WTC11 (cell line): ENCODE measurements around the gene FAM149B1. TPM values are rescaled to one million over a fixed set of nuclear protein-coding genes. Genes with fewer than 3 reads are reported as not detected.

Source experiments
- ESRRA ChIP-seq: sonication (generic); formaldehyde crosslinking; IDR thresholded peaks from 2 replicates; pipeline ENCODE4 v1.8.1; 2022; ENCODE audit warnings: mild to moderate bottlenecking, missing genetic modification reagents, borderline replicate concordance
- GTF2I ChIP-seq: fragments of 250-450 bp; sonication (Bioruptor Pico); conservative IDR thresholded peaks from 2 replicates; pipeline ENCODE4 v1.4.0; 2021; ENCODE audit warnings: mild to moderate bottlenecking
- MYBL2 ChIP-seq: sonication (generic); formaldehyde crosslinking; IDR thresholded peaks from 2 replicates; pipeline ENCODE4 v1.8.1; 2023; ENCODE audit warnings: mild to moderate bottlenecking, moderate library complexity, missing genetic modification reagents
- NFE2L1 ChIP-seq: sonication (generic); formaldehyde crosslinking; IDR thresholded peaks from 2 replicates; pipeline ENCODE4 v1.8.1; 2023; ENCODE audit warnings: missing genetic modification reagents
- NFYB ChIP-seq: sonication (generic); formaldehyde crosslinking; conservative IDR thresholded peaks from 2 replicates; pipeline ENCODE4 v1.8.0; 2022; ENCODE audit warnings: low read depth, missing genetic modification reagents
- NR2C2 ChIP-seq: sonication (generic); formaldehyde crosslinking; IDR thresholded peaks from 2 replicates; pipeline ENCODE4 v1.8.0; 2022; ENCODE audit warnings: mild to moderate bottlenecking, missing genetic modification reagents
- RORB ChIP-seq: fragments of 250-450 bp; sonication (Bioruptor Pico); IDR thresholded peaks from 2 replicates; pipeline ENCODE4 v1.9.0; 2021; ENCODE audit warnings: mild to moderate bottlenecking
- ZNF138 ChIP-seq: sonication (generic); formaldehyde crosslinking; conservative IDR thresholded peaks from 2 replicates; pipeline ENCODE4 v1.8.1; 2022; ENCODE audit warnings: mild to moderate bottlenecking, moderate library complexity, missing genetic modification reagents
- ZNF232 ChIP-seq: sonication (generic); formaldehyde crosslinking; IDR thresholded peaks from 2 replicates; pipeline ENCODE4 v1.8.0; 2022; ENCODE audit warnings: mild to moderate bottlenecking, missing genetic modification reagents
- ZNF423 ChIP-seq: fragments of 250-450 bp; sonication (Bioruptor Pico); IDR thresholded peaks from 2 replicates; pipeline ENCODE4 v2.1.2; 2022; ENCODE audit warnings: mild to moderate bottlenecking, moderate library complexity
- total RNA-seq: library from RNA; stranded (reverse); gene quantifications from 3 replicates; pipeline ENCODE4 v1.2.3, GENCODE V29; 2021
- TF ChIP-seq, protein P1 (sequence below): sonication (generic); formaldehyde crosslinking; IDR thresholded peaks from 2 replicates; pipeline ENCODE4 v1.8.1; 2023; ENCODE audit warnings: mild to moderate bottlenecking, missing genetic modification reagents
- TF ChIP-seq, protein P2 (sequence below): sonication (generic); formaldehyde crosslinking; conservative IDR thresholded peaks from 2 replicates; pipeline ENCODE4 v1.8.1; 2023; ENCODE audit warnings: mild to moderate bottlenecking, low read depth, missing genetic modification reagents, moderate library complexity
- TF ChIP-seq, protein P3 (sequence below): sonication (generic); formaldehyde crosslinking; IDR thresholded peaks from 2 replicates; pipeline ENCODE4 v1.8.0; 2022; ENCODE audit warnings: mild to moderate bottlenecking, missing genetic modification reagents
- TF ChIP-seq, protein P4 (sequence below): fragments of 250-450 bp; sonication (Bioruptor Pico); IDR thresholded peaks from 2 replicates; pipeline ENCODE4 v1.9.0; 2021; ENCODE audit warnings: mild to moderate bottlenecking
- TF ChIP-seq, protein P5 (sequence below): sonication (generic); formaldehyde crosslinking; IDR thresholded peaks from 2 replicates; pipeline ENCODE4 v1.8.0; 2022; ENCODE audit warnings: missing genetic modification reagents
- TF ChIP-seq, protein P6 (sequence below): sonication (generic); formaldehyde crosslinking; IDR thresholded peaks from 2 replicates; pipeline ENCODE4 v1.8.0; 2022; ENCODE audit warnings: mild to moderate bottlenecking, missing genetic modification reagents
- TF ChIP-seq, protein P7 (sequence below): fragments of 250-450 bp; sonication (Bioruptor Pico); IDR thresholded peaks from 2 replicates; pipeline ENCODE4 v1.9.0; 2021; ENCODE audit warnings: mild to moderate bottlenecking
- TF ChIP-seq, protein P8 (sequence below): sonication (generic); formaldehyde crosslinking; IDR thresholded peaks from 2 replicates; pipeline ENCODE4 v1.8.0; 2023; ENCODE audit warnings: mild to moderate bottlenecking, missing genetic modification reagents
- TF ChIP-seq, protein P9 (sequence below): sonication (generic); formaldehyde crosslinking; IDR thresholded peaks from 2 replicates; pipeline ENCODE4 v1.8.1; 2022; ENCODE audit warnings: mild to moderate bottlenecking, missing genetic modification reagents, moderate library complexity, borderline replicate concordance

FAM149B1 gene
- total RNA-seq, 1 experiment from 2014 or later = 13.8 TPM

DNA sequence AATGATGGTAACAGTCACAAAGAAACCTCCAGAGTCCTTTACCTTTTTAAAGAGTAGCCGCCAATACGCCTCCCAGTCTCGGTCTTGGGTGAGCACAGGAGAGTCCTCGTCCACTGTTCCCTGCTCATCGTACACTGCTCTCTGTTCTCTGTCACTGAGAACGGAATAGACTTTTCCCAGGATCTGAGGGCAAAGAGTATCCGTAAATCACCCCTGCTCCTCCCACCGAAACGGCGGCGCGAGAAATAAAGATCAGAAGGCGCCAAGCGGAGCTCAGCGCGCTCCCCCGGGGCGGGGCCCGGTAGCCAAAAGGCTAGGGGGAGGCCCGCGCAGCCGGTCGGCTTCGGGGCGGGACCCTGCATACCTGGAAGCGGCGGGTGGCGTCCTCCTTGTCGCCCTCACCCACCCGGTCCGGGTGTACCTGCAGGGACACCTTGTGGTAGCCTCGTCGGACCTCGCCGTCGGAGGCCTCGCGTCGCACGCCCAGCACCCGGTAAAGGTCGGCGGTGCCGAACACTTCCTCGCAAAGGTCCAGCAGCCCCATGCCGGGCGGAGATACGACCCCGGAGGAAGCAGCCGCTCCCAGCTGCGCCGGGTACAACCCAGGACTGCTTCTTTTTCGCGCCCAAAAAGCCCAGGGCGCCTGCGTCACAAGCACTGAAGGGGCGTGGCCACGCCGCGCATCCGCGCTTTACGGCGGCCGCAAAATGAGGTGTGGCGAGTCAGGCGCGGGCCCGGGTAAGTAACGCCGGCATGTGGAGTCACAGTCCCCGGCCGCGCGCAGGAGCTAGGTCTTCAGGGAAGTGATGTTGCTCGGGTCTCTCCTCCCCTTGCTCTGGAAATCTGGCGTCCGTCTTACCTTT is 79.0 kb downstream of the FAM149B1 start, which contains the start of gene DNAJC9 (continued):
- peak; percentile 88; the same call in 1 of the 2 replicates for TF ChIP-seq ESRRA (CRISPR knock-in tag)
- TF ChIP-seq, protein P1, sequence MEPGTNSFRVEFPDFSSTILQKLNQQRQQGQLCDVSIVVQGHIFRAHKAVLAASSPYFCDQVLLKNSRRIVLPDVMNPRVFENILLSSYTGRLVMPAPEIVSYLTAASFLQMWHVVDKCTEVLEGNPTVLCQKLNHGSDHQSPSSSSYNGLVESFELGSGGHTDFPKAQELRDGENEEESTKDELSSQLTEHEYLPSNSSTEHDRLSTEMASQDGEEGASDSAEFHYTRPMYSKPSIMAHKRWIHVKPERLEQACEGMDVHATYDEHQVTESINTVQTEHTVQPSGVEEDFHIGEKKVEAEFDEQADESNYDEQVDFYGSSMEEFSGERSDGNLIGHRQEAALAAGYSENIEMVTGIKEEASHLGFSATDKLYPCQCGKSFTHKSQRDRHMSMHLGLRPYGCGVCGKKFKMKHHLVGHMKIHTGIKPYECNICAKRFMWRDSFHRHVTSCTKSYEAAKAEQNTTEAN = peak; percentile 94
- TF ChIP-seq, protein P2, sequence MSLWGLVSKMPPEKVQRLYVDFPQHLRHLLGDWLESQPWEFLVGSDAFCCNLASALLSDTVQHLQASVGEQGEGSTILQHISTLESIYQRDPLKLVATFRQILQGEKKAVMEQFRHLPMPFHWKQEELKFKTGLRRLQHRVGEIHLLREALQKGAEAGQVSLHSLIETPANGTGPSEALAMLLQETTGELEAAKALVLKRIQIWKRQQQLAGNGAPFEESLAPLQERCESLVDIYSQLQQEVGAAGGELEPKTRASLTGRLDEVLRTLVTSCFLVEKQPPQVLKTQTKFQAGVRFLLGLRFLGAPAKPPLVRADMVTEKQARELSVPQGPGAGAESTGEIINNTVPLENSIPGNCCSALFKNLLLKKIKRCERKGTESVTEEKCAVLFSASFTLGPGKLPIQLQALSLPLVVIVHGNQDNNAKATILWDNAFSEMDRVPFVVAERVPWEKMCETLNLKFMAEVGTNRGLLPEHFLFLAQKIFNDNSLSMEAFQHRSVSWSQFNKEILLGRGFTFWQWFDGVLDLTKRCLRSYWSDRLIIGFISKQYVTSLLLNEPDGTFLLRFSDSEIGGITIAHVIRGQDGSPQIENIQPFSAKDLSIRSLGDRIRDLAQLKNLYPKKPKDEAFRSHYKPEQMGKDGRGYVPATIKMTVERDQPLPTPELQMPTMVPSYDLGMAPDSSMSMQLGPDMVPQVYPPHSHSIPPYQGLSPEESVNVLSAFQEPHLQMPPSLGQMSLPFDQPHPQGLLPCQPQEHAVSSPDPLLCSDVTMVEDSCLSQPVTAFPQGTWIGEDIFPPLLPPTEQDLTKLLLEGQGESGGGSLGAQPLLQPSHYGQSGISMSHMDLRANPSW (CRISPR knock-in tag) = no peak
- TF ChIP-seq NR2C2 = no peak
- TF ChIP-seq, protein P3, sequence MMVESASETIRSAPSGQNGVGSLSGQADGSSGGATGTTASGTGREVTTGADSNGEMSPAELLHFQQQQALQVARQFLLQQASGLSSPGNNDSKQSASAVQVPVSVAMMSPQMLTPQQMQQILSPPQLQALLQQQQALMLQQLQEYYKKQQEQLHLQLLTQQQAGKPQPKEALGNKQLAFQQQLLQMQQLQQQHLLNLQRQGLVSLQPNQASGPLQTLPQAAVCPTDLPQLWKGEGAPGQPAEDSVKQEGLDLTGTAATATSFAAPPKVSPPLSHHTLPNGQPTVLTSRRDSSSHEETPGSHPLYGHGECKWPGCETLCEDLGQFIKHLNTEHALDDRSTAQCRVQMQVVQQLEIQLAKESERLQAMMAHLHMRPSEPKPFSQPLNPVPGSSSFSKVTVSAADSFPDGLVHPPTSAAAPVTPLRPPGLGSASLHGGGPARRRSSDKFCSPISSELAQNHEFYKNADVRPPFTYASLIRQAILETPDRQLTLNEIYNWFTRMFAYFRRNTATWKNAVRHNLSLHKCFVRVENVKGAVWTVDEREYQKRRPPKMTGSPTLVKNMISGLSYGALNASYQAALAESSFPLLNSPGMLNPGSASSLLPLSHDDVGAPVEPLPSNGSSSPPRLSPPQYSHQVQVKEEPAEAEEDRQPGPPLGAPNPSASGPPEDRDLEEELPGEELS (CRISPR knock-in tag) = 0 out of 2 replicates have a peak, but pooled peaks have one; percentile 63
- TF ChIP-seq GTF2I (CRISPR knock-in tag) = no peak
- TF ChIP-seq, protein P4, sequence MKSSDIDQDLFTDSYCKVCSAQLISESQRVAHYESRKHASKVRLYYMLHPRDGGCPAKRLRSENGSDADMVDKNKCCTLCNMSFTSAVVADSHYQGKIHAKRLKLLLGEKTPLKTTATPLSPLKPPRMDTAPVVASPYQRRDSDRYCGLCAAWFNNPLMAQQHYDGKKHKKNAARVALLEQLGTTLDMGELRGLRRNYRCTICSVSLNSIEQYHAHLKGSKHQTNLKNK (CRISPR knock-in tag) = peak; percentile 55; the same call in 1 of the 2 replicates
- peak; percentile 65 for TF ChIP-seq ZNF232
- TF ChIP-seq NFE2L1 (CRISPR knock-in tag) = peak; percentile 83
- no peak; the same call in 1 of the 2 replicates for TF ChIP-seq NFYB (CRISPR knock-in tag)
- peak; percentile 91; the same call in 1 of the 2 replicates for TF ChIP-seq MYBL2 (CRISPR knock-in tag)
- no peak for TF ChIP-seq RORB
- TF ChIP-seq, protein P5, sequence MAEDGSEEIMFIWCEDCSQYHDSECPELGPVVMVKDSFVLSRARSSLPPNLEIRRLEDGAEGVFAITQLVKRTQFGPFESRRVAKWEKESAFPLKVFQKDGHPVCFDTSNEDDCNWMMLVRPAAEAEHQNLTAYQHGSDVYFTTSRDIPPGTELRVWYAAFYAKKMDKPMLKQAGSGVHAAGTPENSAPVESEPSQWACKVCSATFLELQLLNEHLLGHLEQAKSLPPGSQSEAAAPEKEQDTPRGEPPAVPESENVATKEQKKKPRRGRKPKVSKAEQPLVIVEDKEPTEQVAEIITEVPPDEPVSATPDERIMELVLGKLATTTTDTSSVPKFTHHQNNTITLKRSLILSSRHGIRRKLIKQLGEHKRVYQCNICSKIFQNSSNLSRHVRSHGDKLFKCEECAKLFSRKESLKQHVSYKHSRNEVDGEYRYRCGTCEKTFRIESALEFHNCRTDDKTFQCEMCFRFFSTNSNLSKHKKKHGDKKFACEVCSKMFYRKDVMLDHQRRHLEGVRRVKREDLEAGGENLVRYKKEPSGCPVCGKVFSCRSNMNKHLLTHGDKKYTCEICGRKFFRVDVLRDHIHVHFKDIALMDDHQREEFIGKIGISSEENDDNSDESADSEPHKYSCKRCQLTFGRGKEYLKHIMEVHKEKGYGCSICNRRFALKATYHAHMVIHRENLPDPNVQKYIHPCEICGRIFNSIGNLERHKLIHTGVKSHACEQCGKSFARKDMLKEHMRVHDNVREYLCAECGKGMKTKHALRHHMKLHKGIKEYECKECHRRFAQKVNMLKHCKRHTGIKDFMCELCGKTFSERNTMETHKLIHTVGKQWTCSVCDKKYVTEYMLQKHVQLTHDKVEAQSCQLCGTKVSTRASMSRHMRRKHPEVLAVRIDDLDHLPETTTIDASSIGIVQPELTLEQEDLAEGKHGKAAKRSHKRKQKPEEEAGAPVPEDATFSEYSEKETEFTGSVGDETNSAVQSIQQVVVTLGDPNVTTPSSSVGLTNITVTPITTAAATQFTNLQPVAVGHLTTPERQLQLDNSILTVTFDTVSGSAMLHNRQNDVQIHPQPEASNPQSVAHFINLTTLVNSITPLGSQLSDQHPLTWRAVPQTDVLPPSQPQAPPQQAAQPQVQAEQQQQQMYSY = no peak
- no peak for TF ChIP-seq ZNF138 (CRISPR knock-in tag)
- TF ChIP-seq, protein P6, sequence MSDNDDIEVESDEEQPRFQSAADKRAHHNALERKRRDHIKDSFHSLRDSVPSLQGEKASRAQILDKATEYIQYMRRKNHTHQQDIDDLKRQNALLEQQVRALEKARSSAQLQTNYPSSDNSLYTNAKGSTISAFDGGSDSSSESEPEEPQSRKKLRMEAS (CRISPR knock-in tag) = peak; percentile 91
- TF ChIP-seq ZNF423 = peak; percentile 55; the same call in 1 of the 2 replicates
- TF ChIP-seq, protein P7, sequence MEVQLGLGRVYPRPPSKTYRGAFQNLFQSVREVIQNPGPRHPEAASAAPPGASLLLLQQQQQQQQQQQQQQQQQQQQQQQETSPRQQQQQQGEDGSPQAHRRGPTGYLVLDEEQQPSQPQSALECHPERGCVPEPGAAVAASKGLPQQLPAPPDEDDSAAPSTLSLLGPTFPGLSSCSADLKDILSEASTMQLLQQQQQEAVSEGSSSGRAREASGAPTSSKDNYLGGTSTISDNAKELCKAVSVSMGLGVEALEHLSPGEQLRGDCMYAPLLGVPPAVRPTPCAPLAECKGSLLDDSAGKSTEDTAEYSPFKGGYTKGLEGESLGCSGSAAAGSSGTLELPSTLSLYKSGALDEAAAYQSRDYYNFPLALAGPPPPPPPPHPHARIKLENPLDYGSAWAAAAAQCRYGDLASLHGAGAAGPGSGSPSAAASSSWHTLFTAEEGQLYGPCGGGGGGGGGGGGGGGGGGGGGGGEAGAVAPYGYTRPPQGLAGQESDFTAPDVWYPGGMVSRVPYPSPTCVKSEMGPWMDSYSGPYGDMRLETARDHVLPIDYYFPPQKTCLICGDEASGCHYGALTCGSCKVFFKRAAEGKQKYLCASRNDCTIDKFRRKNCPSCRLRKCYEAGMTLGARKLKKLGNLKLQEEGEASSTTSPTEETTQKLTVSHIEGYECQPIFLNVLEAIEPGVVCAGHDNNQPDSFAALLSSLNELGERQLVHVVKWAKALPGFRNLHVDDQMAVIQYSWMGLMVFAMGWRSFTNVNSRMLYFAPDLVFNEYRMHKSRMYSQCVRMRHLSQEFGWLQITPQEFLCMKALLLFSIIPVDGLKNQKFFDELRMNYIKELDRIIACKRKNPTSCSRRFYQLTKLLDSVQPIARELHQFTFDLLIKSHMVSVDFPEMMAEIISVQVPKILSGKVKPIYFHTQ (CRISPR knock-in tag) = peak; percentile 80; the same call in 1 of the 2 replicates
- TF ChIP-seq, protein P8, sequence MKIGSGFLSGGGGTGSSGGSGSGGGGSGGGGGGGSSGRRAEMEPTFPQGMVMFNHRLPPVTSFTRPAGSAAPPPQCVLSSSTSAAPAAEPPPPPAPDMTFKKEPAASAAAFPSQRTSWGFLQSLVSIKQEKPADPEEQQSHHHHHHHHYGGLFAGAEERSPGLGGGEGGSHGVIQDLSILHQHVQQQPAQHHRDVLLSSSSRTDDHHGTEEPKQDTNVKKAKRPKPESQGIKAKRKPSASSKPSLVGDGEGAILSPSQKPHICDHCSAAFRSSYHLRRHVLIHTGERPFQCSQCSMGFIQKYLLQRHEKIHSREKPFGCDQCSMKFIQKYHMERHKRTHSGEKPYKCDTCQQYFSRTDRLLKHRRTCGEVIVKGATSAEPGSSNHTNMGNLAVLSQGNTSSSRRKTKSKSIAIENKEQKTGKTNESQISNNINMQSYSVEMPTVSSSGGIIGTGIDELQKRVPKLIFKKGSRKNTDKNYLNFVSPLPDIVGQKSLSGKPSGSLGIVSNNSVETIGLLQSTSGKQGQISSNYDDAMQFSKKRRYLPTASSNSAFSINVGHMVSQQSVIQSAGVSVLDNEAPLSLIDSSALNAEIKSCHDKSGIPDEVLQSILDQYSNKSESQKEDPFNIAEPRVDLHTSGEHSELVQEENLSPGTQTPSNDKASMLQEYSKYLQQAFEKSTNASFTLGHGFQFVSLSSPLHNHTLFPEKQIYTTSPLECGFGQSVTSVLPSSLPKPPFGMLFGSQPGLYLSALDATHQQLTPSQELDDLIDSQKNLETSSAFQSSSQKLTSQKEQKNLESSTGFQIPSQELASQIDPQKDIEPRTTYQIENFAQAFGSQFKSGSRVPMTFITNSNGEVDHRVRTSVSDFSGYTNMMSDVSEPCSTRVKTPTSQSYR = peak; percentile 81; the same call in 1 of the 2 replicates
- TF ChIP-seq, protein P9, sequence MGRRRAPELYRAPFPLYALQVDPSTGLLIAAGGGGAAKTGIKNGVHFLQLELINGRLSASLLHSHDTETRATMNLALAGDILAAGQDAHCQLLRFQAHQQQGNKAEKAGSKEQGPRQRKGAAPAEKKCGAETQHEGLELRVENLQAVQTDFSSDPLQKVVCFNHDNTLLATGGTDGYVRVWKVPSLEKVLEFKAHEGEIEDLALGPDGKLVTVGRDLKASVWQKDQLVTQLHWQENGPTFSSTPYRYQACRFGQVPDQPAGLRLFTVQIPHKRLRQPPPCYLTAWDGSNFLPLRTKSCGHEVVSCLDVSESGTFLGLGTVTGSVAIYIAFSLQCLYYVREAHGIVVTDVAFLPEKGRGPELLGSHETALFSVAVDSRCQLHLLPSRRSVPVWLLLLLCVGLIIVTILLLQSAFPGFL (CRISPR knock-in tag) = no peak
